Measurements from ENCODE around the gene FDX1. TPM values are rescaled to one million over a fixed set of nuclear protein-coding genes. Genes with fewer than 3 reads are reported as not detected.
"Not testable (repeated sequence)": the region's sequence is repeated elsewhere in the genome, so short reads cannot be mapped to it uniquely, and the experiment has no call there.

The FDX1 gene, protein sequence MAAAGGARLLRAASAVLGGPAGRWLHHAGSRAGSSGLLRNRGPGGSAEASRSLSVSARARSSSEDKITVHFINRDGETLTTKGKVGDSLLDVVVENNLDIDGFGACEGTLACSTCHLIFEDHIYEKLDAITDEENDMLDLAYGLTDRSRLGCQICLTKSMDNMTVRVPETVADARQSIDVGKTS
- total RNA-seq: 10 to 100 TPM; 18.4 to 30.3 (median 22.0) TPM
- 10 to 100 TPM; 11.5 to 12.2 TPM for polyA plus RNA-seq
- long read RNA-seq, donor 1, transcript FDX1-201 (4 exons, 3,206 nt): major isoform, 118 of 123 reads
- long read RNA-seq, donor 1, partial matches to known transcripts: 0 of 123 reads
- long read RNA-seq, donor 1, other reads (novel, unspliced or antisense): 5 of 123 reads
- long read RNA-seq, donor 2, transcript FDX1-201 (4 exons, 3,206 nt): major isoform, 95 of 101 reads
- long read RNA-seq, donor 2, partial matches to known transcripts: 2 of 101 reads
- long read RNA-seq, donor 2, other reads (novel, unspliced or antisense): 4 of 101 reads
- long read RNA-seq, donor 3, transcript FDX1-201 (4 exons, 3,206 nt): major isoform, 95 of 103 reads
- long read RNA-seq, donor 3, partial matches to known transcripts: 1 of 103 reads
- long read RNA-seq, donor 3, other reads (novel, unspliced or antisense): 7 of 103 reads

DNA sequence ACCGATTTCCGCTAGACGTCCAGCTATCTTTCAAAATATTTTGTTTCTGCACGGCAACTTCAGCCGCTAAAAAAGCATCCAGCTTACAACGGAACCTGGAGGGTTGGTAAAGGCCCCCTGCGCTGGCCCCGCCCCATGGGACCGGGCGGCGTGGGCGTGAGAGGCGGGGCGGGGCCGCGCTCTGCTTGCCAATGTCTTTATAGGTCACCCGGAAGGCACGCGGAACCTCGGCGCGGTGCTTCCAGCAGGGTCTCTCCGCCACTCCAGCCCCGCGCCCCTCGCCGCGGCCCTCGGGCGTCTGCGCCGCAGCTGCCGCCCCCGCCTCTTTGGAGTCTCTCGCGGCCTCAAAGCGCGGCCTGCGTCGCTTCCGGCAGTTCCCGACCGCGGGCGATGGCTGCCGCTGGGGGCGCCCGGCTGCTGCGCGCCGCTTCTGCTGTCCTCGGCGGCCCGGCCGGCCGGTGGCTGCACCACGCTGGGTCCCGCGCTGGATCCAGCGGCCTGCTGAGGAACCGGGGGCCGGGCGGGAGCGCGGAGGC lies at the start of gene FDX1:
Gene FDX1 (plus strand): TSS at position 218 of the 536 bp plus-strand sequence. CDS start 173 bp downstream, at position 391.
- peak; percentile 43 to 90 (median 79) for TF ChIP-seq CTCF (IDR thresholded peaks at IDR 0.05)
- Histone ChIP-seq H3K27me3 (no peaks in the 10 kb centered on the region), H3K36me3 (no peaks in the 10 kb centered on the region), H3K4me1 (peaks cover 0 to 44% (median 36%) of the 10 kb centered on the region in 9 donors), H3K4me3 (peak within 1 kb of the TSS; percentile 55 to 94 (median 88)), H3K9me3 (no peaks in the 10 kb centered on the region), H3K27ac (peak within 1 kb of the TSS; percentile 84 to 96 (median 94))
- 0 to 1% methylated on average over 60 to 65 of the region's 65 CpGs for WGBS, 2 donors
- peak; percentile 91 to 97 (median 93) for ATAC-seq
- peak; percentile 77 to 82 for DNase-seq
- intact Hi-C loops (cut with DNase I): loop anchor here (2.0 to 10.0 kb wide), 11 partner anchors 52 to 805 kb away; partner anchors contain the start of genes RDX (in 4 of the 10) and ZC3H12C (in 1 of the 10)

- Histone ChIP-seq H3K36me3 (no peaks in the 10 kb centered on the region), H3K9me3 (peaks cover 0 to 3% (median 0%) of the 10 kb centered on the region in 11 donors), H3K4me1 (peaks cover 0 to 16% (median 11%) of the 10 kb centered on the region in 9 donors), H3K27ac (no peak overlapping the region), H3K4me3 (no peak overlapping the region), H3K27me3 (no peaks in the 10 kb centered on the region)
- DNase-seq (no peak), ATAC-seq (no peak)
- WGBS, 2 donors: 93 to 96% methylated on average over 4 of the region's 4 CpGs
- intact Hi-C loops (cut with DNase I): no loop called here
- TF ChIP-seq CTCF (IDR thresholded peaks at IDR 0.05): no peak
Observed at GRCh38 chr11:110380836-110381622, 48.7 kb upstream of the FDX1 start.

- ATAC-seq; H3K27ac ChIP-seq; H3K4me3 ChIP-seq; H3K36me3 ChIP-seq; DNase-seq; H3K4me1 ChIP-seq; intact Hi-C loops (cut with DNase I); H3K27me3 ChIP-seq; H3K9me3 ChIP-seq: not testable (repeated sequence)
- WGBS, 2 donors: 90 to 95% methylated on average over 9 of the region's 9 CpGs
Observed at GRCh38 chr11:110388231-110388630, 41.5 kb upstream of the FDX1 start.

DNA sequence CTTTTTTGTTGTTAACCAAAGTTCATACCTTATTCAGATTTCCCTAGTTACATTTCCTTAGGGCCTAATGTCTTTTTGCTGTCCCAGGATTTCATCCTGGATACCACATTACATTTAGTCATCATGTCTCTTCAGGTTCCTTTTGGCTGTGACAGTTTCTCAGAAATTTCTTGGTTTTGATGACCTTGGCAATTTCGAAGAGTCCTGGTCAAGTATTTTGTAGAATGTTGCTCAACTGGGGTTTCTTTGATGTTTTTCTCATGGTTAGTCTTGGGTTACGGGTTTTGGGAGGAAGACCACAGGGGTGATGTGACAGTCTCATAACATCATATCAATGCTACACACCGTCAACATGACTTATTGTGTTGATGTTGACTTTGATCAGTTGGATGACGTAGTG lies 39.8 kb upstream of the FDX1 start:
- WGBS, 2 donors: 59 to 84% methylated on average over 4 of the region's 4 CpGs
- Histone ChIP-seq H3K4me1 (no peaks in the 10 kb centered on the region), H3K9me3 (peaks cover 0 to 10% (median 0%) of the 10 kb centered on the region in 11 donors), H3K36me3 (no peaks in the 10 kb centered on the region), H3K27me3 (no peaks in the 10 kb centered on the region), H3K27ac (no peak overlapping the region), H3K4me3 (no peak overlapping the region)
- no peak for TF ChIP-seq CTCF (IDR thresholded peaks at IDR 0.05)
- no peak for DNase-seq
- no peak for ATAC-seq
- intact Hi-C loops (cut with DNase I): no loop called here
